Cerebellar nuclear complex (tissue), 1 donor: ENCODE data around the gene CCDC47.
A peak's percentile ranks its signal among the peaks of the same experiment; 100 is the strongest.

Source experiments
- DNase-seq, 2 experiments: peaks; one replicate each; lab custom pipeline; 2025; lab: John Stamatoyannopoulos, UW

Gene CCDC47

DNA sequence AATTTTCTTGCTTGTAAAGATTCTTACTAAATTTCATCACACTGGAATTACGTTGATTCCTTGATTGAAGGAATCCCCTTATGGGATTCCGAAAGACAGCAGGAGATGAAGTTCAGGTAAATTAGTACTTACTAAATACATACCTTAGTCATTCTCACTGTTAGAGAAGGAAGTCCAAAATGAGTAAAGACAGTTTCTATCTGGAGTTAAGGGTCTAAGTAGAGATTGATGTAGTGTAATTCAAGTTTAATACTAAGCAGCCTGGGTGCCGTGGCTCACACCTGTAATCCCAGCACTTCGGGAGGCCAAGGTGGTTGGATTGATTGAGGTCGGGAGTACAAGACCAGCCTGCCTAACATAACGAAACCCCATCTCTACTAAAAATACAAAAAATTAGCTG, 10.1 kb upstream of the CCDC47 start:
- no peak for DNase-seq

DNA sequence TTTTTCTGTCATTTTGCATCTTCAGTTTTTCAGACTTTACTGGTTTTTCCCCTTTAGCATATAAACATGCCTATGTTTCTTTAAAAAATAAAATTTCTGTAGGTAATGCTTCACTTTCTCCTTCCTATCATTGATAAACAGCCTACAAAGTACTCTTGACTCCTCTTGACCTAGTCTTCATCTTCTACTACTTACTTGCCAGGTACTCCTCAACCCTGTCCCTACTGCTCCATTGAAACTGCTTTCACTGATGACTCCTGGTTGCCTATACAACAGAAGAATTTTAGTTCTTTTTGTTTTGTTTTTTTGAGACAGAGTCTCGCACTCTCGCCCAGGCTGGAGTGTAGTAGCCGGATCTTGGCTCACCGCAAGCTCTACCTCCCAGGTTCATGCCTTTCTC, 7.5 kb upstream of the CCDC47 start:
- no peak for DNase-seq

DNA sequence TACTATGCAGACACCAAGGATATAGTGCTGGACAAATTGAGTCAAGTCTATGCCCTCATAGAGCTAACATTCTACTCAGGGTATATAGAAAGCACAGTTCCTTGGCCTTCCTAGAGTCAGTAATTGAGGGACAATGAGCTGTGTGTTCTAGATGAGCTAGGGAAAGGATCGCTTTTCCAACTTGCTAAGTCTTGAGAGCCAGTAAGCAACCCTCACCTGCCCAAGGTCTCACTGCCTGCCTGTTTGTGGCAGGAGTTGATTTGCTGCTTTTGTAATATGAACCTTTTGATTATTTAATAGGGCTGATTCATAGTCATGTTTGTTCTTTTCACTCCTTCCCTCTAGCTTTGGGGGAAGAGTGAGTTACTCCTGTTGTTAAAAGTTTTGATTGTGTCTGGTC, 7.1 kb upstream of the CCDC47 start:
- DNase-seq: no peak

DNA sequence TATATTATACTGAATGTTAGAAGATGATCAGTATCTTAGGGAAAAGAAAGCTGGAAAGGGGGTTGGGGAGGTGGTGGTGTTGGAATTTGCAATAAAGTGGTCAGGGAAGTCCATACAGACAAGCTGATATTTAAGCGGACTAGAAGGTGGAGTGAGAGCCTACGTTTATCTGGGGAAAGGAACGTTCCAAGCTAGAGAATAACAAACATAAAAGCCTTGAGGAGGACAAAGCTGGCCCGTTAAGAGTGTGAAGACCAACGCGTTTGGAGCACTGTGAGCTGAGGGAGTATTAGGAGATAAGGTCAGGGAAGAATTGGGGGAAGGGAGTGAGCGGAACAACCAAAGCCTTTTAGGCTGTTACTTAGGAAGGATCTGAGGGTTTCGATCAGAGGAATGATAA, 2.0 kb upstream of the CCDC47 start:
- no peak for DNase-seq

GRCh38 chr17:63774969-63775265, 1.5 kb upstream of the CCDC47 start:
- DNase-seq: no peak

DNA sequence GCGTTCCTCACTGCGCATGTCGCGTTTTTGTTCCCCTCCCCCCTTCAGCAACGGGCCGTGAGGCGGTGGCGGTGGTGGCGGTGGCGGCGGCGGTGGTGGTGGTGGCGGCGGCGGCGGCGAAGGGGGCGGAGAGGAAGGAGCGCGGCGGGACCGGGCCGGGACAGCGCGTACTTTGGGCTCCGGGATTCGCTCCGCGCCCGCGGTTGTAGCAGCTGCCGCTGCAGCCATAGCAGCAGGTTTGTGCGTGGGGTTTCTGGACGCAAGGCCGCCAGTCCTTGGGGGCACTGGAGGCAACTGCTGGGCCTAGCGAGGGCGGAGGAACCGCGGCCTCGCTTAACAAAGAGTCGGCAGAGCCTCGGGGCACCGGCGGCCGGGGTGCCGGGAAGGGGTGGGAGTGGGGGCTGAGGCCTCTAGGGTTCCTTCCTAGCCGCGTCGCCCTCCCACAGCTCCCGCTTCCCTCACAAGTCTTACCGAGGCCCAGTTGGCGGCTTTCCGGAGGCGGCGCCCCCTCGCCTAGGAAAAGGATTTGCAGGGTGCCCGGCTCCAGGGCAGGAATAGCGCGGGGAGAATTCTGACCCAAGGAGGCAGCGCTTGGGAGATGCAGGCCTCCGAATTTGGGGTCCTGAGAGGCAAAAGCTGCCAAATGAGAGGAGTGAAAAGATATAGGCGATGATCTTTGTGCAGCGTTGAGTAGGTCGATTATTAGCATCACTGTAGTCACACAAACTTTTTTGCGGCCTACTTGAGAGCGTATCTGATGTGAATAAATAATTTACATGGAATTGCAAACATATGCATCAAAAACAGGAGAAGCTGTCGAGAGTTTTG, 958 bp upstream of the CCDC47 start, which contains the start of gene DDX42:
Gene DDX42, plus strand, starts transcription at position 30 of the 828 bp plus-strand sequence. CDS start 12,880 bp downstream, outside the sequence.
- DNase-seq: no peak

DNA sequence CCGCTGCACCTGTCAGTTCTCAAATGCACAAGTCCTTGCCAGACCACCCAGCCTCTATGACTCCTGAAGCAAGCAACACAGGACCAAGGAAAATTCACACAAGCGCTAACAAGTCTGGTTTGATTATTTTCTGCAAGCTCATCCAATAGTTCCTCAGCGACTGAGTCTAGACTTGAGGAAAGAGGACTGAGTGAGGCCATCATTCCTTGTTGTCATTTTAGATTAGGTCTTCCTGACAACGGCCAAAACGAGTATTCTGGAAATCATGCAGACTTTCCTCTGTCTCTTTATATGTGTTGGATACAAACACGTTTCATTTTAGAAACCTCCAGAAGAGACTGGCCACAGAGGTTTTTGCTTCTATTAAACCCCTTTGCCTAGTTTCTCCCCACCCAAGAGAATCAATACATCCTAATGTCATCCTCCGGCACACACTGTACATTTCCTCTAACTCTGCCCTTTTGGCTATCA, 561 bp downstream of the CCDC47 start:
- peak in 1 of 2 experiments; percentile 1 for DNase-seq

- DNase-seq: no peak
Measured at GRCh38 chr17:63768433-63768832, 5.0 kb downstream of the CCDC47 start.

GRCh38 chr17:63766754-63767153, 6.6 kb downstream of the CCDC47 start:
- no peak for DNase-seq

GRCh38 chr17:63764716-63765115, 8.7 kb downstream of the CCDC47 start:
- DNase-seq: no peak

DNA sequence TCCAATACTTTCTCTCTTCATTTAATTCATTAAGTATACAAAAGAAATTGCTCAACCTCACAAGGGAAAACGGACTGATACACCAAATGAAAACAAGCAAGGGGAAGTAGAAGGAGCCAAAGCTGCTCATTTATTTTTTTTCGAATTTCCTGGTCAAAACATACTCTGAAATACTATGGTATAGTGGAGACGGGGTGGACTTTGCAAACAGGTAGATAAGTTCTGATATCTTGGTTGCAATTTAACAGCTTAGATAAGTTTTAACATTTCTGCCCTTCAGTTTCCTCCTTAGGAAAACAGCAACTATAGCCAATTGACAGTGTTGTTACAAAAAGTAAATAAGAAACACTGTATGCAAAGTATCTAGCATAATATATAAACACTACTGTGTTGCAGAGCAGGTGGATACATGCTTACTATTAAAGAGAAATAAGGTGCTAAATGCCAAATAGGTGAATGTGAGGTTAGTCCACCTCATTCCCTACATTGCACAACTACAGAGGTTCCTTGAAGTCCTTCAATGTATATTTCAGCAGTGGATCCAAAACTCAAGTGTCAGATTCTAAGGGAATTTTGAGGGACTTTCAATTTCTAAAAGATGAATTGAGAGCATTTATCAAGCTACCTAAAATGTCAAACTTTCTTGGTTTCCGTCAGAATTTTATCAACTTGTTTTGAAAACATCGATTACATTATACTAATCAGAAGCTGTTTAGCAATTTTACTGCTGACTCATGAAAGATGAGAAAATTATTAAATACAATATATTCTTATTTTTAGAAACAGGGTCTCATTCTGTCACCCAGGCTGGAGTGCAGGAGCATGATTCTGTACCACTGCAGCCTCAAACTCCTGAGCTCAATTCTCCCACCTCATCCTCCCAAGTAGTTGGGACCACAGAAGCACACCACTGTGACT, 11.0 kb downstream of the CCDC47 start:
- no peak for DNase-seq

GRCh38 chr17:63760771-63761539, 12.4 kb downstream of the CCDC47 start:
- no peak for DNase-seq

DNA sequence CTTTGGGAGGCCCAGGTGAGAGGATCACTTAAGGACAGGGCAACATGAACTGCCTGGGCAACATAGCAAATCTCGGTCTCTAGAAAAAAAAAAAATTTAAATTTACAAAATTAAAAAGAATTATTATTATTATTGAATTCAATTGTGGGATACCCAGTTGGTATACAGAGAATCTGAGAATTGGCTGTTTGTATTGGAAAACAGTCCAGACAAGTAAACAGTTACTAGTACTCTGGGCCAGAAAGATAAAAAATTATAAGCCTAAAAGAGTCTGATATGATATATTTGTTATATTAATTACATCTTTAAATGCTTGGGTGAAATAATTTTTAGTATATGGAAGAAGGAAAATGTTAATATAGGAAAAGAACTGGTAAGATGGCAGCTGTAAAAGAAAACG, 15.0 kb downstream of the CCDC47 start:
- DNase-seq: no peak

DNA sequence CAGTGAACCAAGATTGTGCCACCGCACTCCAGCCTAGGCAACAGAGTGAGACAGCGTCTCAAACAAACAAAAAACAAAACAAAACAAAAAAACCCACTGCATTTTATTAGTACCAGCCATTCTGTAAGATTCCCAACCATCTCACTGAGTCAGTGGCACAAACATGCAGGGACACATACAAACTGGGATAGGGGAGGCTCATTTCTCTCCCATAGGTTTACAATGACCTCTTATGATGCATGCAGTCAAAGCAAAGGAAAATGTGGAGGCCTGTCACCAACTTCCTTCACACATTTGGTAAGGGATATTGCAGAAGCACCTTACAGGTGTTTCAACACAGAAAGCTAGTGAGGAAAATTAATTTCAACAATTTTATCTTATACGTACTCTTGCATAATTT, 19.4 kb downstream of the CCDC47 start:
- DNase-seq: no peak

DNA sequence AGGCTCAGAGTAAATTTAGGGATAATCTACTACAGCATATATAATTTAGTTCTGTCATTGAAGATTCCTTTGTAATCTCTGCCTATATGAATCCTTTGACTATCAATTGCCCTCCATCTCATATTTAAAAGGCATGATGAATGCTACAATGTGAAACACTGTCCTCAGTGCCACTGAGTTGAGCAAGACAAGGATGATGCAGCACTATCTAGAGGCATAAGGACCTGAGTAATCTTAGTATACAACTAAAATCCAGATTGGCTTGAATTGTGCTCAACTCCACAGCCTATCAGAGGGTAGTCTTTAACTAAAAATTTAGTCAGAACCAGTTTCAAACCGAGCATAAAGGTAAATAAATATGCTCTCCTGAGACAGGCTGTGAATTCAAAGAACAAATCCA, 20.2 kb downstream of the CCDC47 start:
- no peak for DNase-seq

- no peak for DNase-seq
Measured at GRCh38 chr17:63752707-63753106, 20.7 kb downstream of the CCDC47 start.

DNA sequence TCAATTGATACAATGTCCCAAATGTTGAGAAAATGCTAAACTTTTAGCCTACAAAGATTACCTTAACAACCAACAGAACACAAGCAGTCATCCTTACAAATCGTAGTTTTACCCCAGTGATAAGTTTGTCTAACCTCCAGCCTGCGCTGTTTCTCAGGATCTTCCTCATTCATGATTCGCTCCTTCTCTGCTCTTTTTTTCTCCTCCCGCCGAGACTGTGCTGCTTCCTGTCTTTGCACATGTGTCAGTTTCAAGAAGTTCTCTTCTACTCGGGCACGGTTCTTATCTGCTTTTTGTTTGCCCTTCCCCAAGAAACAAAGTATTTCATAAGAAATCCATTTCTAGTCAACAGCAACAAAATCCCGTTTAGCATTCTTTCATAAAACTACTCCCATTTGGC, 21.6 kb downstream of the CCDC47 start:
- no peak for DNase-seq

GRCh38 chr17:63741408-63742173, 31.8 kb downstream of the CCDC47 start, which contains the start of gene STRADA:
Gene STRADA, minus strand, starts transcription at chr17:63741799. Its CDS starts 13,430 bp downstream, at chr17:63728369.
- DNase-seq: peak; percentile 62 to 92

GRCh38 chr17:63741143-63741407, 32.3 kb downstream of the CCDC47 start:
- DNase-seq: no peak

GRCh38 chr17:63740464-63741142, 32.8 kb downstream of the CCDC47 start:
- no peak for DNase-seq

- DNase-seq: no peak
Measured at GRCh38 chr17:63735691-63736090, 37.7 kb downstream of the CCDC47 start.
